K562 (cell line): Measurements from ENCODE around the gene PRELID2. TPM values are rescaled to one million over a fixed set of nuclear protein-coding genes. Genes with fewer than 3 reads are reported as not detected.

ENCODE experiments used
- ARID2 ChIP-seq: fragments of 450-650 bp; IDR thresholded peaks from 2 replicates; pipeline ENCODE4 v1.6.1; 2017; ENCODE audit warnings: antibody characterized with exemption, mild to moderate bottlenecking
- BACH1 ChIP-seq: fragments of 200-800 bp; sonication (Bioruptor generic); IDR thresholded peaks from 2 replicates; pipeline ENCODE4 v1.6.1; 2016; ENCODE audit warnings: missing genetic modification characterization, missing compliant biosample characterization
- GTF3C2 ChIP-seq: IDR thresholded peaks from 3 replicates; pipeline ENCODE4 v1.6.1; 2011; ENCODE audit warnings: borderline replicate concordance, mild to moderate bottlenecking, moderate library complexity; ENCODE audit not compliant: insufficient read length; ENCODE audit errors: extremely low read depth
- HDAC6 ChIP-seq: IDR thresholded peaks from 2 replicates; pipeline ENCODE4 v1.6.1; 2012; ENCODE audit warnings: low read depth, mild to moderate bottlenecking, control low read depth, inconsistent platforms, low read length, moderate library complexity
- HOMEZ ChIP-seq: fragments of 250-450 bp; sonication (Bioruptor Pico); IDR thresholded peaks from 2 replicates; pipeline ENCODE4 v1.4.0; 2020; ENCODE audit warnings: mild to moderate bottlenecking, moderate library complexity
- LARP7 ChIP-seq: fragments of 450-650 bp; IDR thresholded peaks from 2 replicates; pipeline ENCODE4 v1.6.1; 2016
- LCOR ChIP-seq: sonication (generic); formaldehyde crosslinking; IDR thresholded peaks from 2 replicates; pipeline ENCODE4 v1.8.0; 2022; ENCODE audit warnings: mild to moderate bottlenecking, missing genetic modification reagents
- MLLT1 ChIP-seq, 2 experiments: fragments of 450-650 bp; IDR thresholded peaks; 2 replicates each; pipeline ENCODE4 v1.6.1; 2016
- PKNOX1 ChIP-seq: fragments of 450-650 bp; IDR thresholded peaks from 2 replicates; pipeline ENCODE4 v1.6.1; 2016
- RB1 ChIP-seq: fragments of 450-650 bp; IDR thresholded peaks from 2 replicates; pipeline ENCODE4 v1.6.1; 2017; ENCODE audit warnings: low read depth, mild to moderate bottlenecking
- SIN3B ChIP-seq: fragments of 450-650 bp; IDR thresholded peaks from 2 replicates; pipeline ENCODE4 v1.6.1; 2017; ENCODE audit warnings: low read depth, mild to moderate bottlenecking, moderate library complexity
- SMAD4 ChIP-seq: fragments of 250-450 bp; sonication (Bioruptor Pico); conservative IDR thresholded peaks from 2 replicates; pipeline ENCODE4 v1.8.0; 2021; ENCODE audit warnings: inconsistent platforms, mild to moderate bottlenecking, moderate library complexity
- SNAPC5 ChIP-seq: fragments of 250-450 bp; sonication (Bioruptor Pico); IDR thresholded peaks from 2 replicates; pipeline ENCODE4 v1.8.0; 2021; ENCODE audit warnings: moderate library complexity, mild to moderate bottlenecking, inconsistent platforms
- SOX6 ChIP-seq: fragments of 450-650 bp; IDR thresholded peaks from 2 replicates; pipeline ENCODE4 v1.6.1; 2014; ENCODE audit warnings: mild to moderate bottlenecking
- SREBF1 ChIP-seq: fragments of 150-350 bp; IDR thresholded peaks from 2 replicates; pipeline ENCODE4 v1.6.1; 2014; ENCODE audit warnings: antibody characterized with exemption, low read depth, low read length, borderline replicate concordance
- TFAP4 ChIP-seq: sonication (generic); formaldehyde crosslinking; IDR thresholded peaks from 2 replicates; pipeline ENCODE4 v1.8.0; 2022; ENCODE audit warnings: missing genetic modification reagents, mild to moderate bottlenecking, moderate library complexity, borderline replicate concordance
- ZFP36 ChIP-seq: fragments of 150-350 bp; IDR thresholded peaks from 2 replicates; pipeline ENCODE4 v1.6.1; 2018; ENCODE audit warnings: low read length, low read depth; ENCODE audit not compliant: partially characterized antibody
- ZNF146 ChIP-seq: IDR thresholded peaks from one replicate; pipeline ENCODE4 v1.6.1; 2018; ENCODE audit warnings: missing compliant biosample characterization; ENCODE audit not compliant: unreplicated experiment
- ZNF436 ChIP-seq: fragments of 250-450, 450-650 bp; sonication (Bioruptor Pico); formaldehyde crosslinking; IDR thresholded peaks from 2 replicates; pipeline ENCODE4 v1.7.0; 2020; ENCODE audit warnings: mild to moderate bottlenecking
- ZNF561 ChIP-seq: fragments of 450-650 bp; formaldehyde crosslinking; conservative IDR thresholded peaks from 2 replicates; pipeline ENCODE4 v1.4.0; 2020; ENCODE audit warnings: mild to moderate bottlenecking, moderate library complexity
- ZNF778 ChIP-seq: fragments of 450-650 bp; formaldehyde crosslinking; IDR thresholded peaks from 2 replicates; pipeline ENCODE4 v1.4.0; 2020; ENCODE audit warnings: mild to moderate bottlenecking, moderate library complexity
- polyA plus RNA-seq, 8 experiments: library from polyadenylated mRNA; depleted of rRNA in 4 of 8; stranded (reverse) in 5 of 8; unstranded in 3 of 8; fragments of >200 nt; fragmentation: Nextera tagmentation in 2 of 8; fragmentation: Illumina TruSeq in 1 of 8; extraction: Ambion mirVana in 2 of 8; extraction: Trizol in 1 of 8; gene quantifications; 2 replicates each; pipeline versions ENCODE4 v1.2.1 to v1.2.3, GENCODE V29; 2011 to 2014; ENCODE audit warnings: inconsistent platforms in 1 of 8, missing spikeins in 1 of 8
- total RNA-seq, 7 experiments: library from RNA; depleted of rRNA in 6 of 7; stranded (reverse); fragments of >200 nt in 6 of 7; fragmentation: Illumina TruSeq in 2 of 7; extraction: Trizol in 2 of 7; gene quantifications; 2 replicates each; pipeline versions ENCODE4 v1.2.1 to v1.2.3, GENCODE V29; 2011 to 2021; ENCODE audit warnings: low replicate concordance in 1 of 7

The PRELID2 gene
- total and polyA plus RNA-seq, 9 of the 15 experiments (the other 6 are each of a cell fraction or from before 2014, with no cell fraction given): 6.4 to 68.2 (median 28.8) TPM

GRCh38 chr5:145826895-145827674 is 8.1 kb downstream of the PRELID2 start (continued):
- TF ChIP-seq HOMEZ (CRISPR knock-in tag) (no peak), ZNF778 (CRISPR knock-in tag) (no peak), ZNF146 (CRISPR knock-in tag) (no peak), MLLT1 (IDR thresholded peaks at IDR 0.05) (no peak), ZFP36 (no peak), SOX6 (0 out of 2 replicates have a peak, but pooled peaks have one; percentile 17), ZNF436 (CRISPR knock-in tag) (no peak), LCOR (CRISPR knock-in tag) (0 out of 2 replicates have a peak, but pooled peaks have one; percentile 33), SREBF1 (no peak), ZNF561 (CRISPR knock-in tag) (no peak), SNAPC5 (CRISPR knock-in tag) (no peak), PKNOX1 (peak; percentile 81), LARP7 (no peak), ARID2 (no peak), RB1 (no peak), GTF3C2 (no peak), SMAD4 (CRISPR knock-in tag) (peak; percentile 60), TFAP4 (no peak), BACH1 (tag) (no peak), HDAC6 (no peak), SIN3B (no peak)
